Dendritic cell treated with granulocyte-macrophage colony-stimulating factor and Interleukin-4, amounts not matched to agents 40 ng/mL and 50 ng/mL, for 4 days (primary cell): ENCODE measurements around the gene TK2.
"Not testable (repeated sequence)": the region's sequence is repeated elsewhere in the genome, so short reads cannot be mapped to it uniquely, and the experiment has no call there.

Experiments
- H3K27ac Mint-ChIP-seq: one replicate; pipeline ENCODE4 v1.8.0; 2022; ENCODE audit warnings: mild to moderate bottlenecking, mixed read lengths
- H3K27me3 Mint-ChIP-seq: one replicate; pipeline ENCODE4 v1.8.0; 2022; ENCODE audit warnings: mild to moderate bottlenecking, mixed read lengths
- H3K36me3 Mint-ChIP-seq: one replicate; pipeline ENCODE4 v1.8.0; 2022; ENCODE audit warnings: low read depth, mixed read lengths
- H3K4me1 Mint-ChIP-seq: one replicate; pipeline ENCODE4 v1.8.0; 2022; ENCODE audit warnings: low read depth, mixed read lengths
- H3K4me3 Mint-ChIP-seq: one replicate; pipeline ENCODE4 v1.8.0; 2022; ENCODE audit warnings: mild to moderate bottlenecking, moderate library complexity, mixed read lengths
- H3K9me3 Mint-ChIP-seq: one replicate; pipeline ENCODE4 v1.8.0; 2022; ENCODE audit warnings: mixed read lengths
- intact Hi-C: fragments of 100-400 bp; cut with micrococcal nuclease; formaldehyde crosslinking; loops from one replicate; pipeline ENCODE4 v1.15.0; 2022

Gene TK2

DNA sequence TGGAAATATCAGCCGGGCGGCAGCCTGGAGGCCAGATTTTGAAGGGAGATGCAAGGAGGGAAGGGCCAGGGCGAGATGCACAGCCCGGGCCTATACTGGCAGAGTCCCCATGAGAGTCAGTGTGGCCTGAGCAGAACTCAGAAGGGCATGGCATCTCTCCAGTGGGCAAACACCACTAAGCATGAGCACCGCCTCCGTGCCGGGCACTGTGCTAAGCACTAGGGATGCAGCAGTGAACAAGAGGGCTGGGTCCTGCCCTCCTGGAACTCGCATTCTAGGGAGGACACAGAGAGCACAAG lies 33.5 kb downstream of the TK2 start:
- H3K36me3 Mint-ChIP-seq = peaks cover 76% of the 10 kb centered on the region
- intact Hi-C loops = loop anchor here (1.0 to 10.0 kb wide), 5 partner anchors 9 to 112 kb away; partner anchors contain the start of gene CKLF
- H3K27me3 Mint-ChIP-seq = no peaks in the 10 kb centered on the region

DNA sequence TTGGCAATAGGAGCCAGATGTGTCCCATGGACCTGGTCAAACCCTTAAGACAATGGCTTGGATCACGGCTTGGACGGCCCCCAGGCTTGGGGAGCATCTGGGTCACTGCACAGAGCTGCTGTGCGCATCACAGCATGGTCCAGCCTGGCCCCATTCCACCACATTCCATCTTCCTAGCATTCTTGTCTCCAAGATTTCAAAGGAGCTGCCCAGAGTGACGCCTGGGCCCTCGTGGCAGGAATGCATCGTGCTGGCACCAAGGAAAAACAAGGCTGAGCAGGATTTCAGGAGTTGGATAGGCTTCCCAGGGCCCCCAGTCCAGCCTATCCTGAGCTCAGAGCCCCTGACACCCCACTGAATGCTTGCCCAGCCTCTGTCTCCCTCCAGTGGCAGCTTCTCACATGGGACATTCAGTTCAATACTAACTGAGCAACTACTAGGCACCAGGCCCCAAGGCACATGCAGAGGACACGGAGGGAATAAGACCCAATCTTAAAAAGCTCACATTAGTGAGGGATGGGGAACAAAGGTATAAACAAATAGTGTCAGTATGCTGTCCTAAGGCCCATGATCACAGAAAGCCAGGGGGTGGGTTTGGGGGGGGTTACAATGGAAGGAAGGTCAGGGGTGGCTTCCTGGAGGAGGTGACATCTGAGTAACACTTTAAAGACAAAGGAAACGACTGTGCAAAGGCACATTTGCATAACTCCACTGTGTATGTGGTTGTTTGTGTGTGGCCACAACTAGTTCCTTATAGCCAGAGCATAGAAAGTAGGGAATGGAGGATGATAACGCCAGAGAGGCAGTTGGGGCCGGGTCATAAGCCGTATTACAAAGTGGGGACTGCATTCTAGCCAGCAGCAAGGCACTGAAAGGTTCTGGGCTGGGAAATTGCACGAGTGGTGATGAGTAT lies 34.1 kb downstream of the TK2 start:
- H3K9me3 Mint-ChIP-seq = no peaks in the 10 kb centered on the region
- H3K4me3 Mint-ChIP-seq = peak overlapping the region; percentile 80
- peak overlapping the region; percentile 100 for H3K27ac Mint-ChIP-seq
- H3K27me3 Mint-ChIP-seq = no peaks in the 10 kb centered on the region
- H3K36me3 Mint-ChIP-seq = peaks cover 82% of the 10 kb centered on the region
- H3K4me1 Mint-ChIP-seq = peaks cover 100% of the 10 kb centered on the region
- intact Hi-C loops = loop anchor here (1.0 to 10.0 kb wide), 5 partner anchors 9 to 111 kb away; partner anchors contain the start of gene CKLF

More for the DNA sequence above, 33.5 kb downstream of the TK2 start:
- Mint-ChIP-seq H3K4me1 (peaks cover 100% of the 10 kb centered on the region), H3K4me3 (peak overlapping the region; percentile 80), H3K27ac (peak overlapping the region; percentile 100), H3K9me3 (no peaks in the 10 kb centered on the region)

DNA sequence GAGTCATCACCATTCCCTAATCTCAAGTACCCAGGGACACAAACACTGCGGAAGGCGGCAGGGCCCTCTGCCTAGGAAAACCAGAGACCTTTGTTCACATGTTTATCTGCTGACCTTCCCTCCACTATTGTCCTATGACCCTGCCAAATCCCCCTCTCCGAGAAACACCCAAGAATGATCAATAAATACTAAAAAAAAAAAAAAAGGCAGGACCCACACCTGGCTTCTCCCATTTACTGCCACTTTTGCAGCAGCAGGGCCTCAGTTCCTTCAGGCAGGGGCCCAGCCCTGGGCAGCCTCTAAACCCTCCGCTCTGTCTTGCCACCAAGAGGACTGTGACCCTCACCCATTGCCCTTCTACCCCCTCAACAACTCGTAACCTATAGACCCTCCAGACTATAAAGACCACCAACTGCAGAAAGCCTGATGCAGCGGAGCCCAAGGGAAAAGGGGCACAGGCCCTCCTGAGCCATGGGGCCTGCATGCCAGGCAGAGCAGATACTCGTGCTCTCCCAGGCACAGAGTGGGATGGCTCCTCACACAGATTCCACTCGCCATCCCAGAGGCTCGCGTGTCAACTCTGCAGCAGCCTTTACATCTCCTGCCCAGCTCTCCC lies 34.8 kb downstream of the TK2 start:
- H3K4me3 Mint-ChIP-seq, H3K27me3 Mint-ChIP-seq, H3K9me3 Mint-ChIP-seq: not testable (repeated sequence)
- H3K27ac Mint-ChIP-seq = peak overlapping the region; percentile 100
- intact Hi-C loops = loop anchor here (5.0 to 10.0 kb wide), 3 partner anchors 33 to 110 kb away; no protein-coding TSS in a partner anchor
- peaks cover 96% of the 10 kb centered on the region for H3K4me1 Mint-ChIP-seq
- peaks cover 89% of the 10 kb centered on the region for H3K36me3 Mint-ChIP-seq

DNA sequence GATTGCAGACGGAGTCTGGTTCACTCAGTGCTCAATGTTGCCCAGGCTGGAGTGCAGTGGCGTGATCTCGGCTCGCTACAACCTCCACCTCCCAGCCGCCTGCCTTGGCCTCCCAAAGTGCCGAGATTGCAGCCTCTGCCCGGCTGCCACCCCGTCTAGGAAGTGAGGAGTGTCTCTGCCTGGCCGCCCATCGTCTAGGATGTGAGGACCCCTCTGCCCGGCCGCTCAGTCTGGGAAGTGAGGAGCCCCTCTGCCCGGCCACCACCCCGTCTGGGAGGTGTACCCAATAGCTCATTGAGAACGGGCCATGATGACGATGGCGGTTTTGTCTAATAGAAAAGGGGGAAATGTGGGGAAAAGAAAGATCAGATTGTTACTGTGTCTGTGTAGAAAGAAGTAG lies 35.5 kb downstream of the TK2 start:
- Mint-ChIP-seq H3K27ac (peak overlapping the region; percentile 100), H3K4me1 (peaks cover 89% of the 10 kb centered on the region)
- intact Hi-C loops = loop anchor here (10.0 kb wide), 1 partner anchor 110 kb away; no protein-coding TSS in a partner anchor

DNA sequence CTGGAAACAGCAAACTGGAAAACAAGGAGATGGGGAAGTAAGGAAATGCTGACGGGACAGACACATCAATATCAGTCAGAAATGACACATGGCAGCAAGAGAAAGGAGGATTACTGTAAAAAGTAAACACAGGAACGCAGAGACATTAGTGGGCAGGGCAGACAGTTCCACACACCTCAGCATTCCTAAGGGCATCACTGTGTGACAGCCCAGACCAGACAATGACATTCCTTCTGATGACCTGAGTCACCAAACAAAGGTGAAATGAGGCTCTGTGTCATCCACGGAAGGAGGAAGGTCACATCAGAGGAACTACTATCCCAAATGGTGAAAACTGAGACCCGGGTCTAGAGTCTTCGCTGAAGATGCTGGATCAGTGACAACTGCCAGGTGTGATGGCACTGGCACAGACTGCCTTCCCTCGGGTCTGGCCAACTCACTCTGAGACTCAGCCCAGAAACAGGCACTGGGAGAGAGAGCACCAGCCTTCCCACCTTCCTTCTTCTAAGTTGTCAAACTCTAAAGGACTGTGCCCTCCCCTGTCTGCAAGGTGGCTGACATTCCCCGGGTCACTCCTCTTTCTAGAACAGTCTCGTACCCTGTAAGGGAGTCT lies 36.7 kb downstream of the TK2 start:
- peaks cover 98% of the 10 kb centered on the region for H3K36me3 Mint-ChIP-seq
- H3K27me3 Mint-ChIP-seq = no peaks in the 10 kb centered on the region
- H3K4me1 Mint-ChIP-seq = peaks cover 86% of the 10 kb centered on the region
- no peaks in the 10 kb centered on the region for H3K9me3 Mint-ChIP-seq
- intact Hi-C loops = loop anchor here (10.0 kb wide), 1 partner anchor 108 kb away; no protein-coding TSS in a partner anchor
- H3K4me3 Mint-ChIP-seq = peak overlapping the region; percentile 4
- peak overlapping the region; percentile 100 for H3K27ac Mint-ChIP-seq

More for the DNA sequence above, 35.5 kb downstream of the TK2 start:
- not testable (repeated sequence) for H3K9me3 Mint-ChIP-seq, H3K4me3 Mint-ChIP-seq, H3K27me3 Mint-ChIP-seq
- H3K36me3 Mint-ChIP-seq = peaks cover 89% of the 10 kb centered on the region

DNA sequence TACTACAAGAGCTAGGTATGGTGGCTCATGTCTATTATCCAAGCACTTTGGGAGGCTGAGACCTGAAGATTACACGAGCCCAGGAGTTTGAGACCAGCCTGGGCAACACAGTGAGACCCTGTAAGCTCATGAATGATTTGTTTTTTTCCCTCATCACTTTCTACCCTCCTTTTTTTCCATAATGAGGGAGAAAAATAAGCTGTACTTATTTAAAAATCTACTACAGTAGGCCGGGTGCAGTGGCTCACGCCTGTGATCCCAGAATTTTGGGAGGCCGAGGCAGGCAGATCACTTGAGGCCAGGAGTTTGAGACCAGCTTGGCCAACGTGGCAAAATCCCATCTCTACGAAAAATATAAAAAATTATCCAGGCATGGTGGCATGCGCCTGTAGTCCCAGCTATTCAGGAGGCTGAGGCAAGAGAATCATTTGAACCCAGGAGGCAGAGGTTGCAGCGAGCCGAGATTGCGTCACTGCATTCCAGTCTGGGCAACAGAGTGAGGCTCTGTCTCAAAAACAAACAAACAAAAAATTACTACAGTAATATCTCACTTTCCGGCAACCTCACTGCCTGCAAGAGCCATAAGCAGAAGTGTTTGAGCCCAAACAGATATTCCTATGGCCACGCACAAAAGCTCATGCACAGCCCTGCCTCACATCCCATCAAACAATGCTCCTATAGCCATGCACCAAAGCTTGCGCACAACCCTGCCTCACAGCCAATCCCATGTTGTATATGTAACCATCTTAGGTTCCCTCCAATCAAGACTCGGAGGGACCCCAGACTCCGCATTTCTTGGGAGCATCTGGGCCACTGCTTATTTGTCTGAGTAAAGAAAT lies 37.4 kb downstream of the TK2 start:
- peaks cover 98% of the 10 kb centered on the region for H3K36me3 Mint-ChIP-seq
- H3K4me1 Mint-ChIP-seq = peaks cover 79% of the 10 kb centered on the region
- no peaks in the 10 kb centered on the region for H3K27me3 Mint-ChIP-seq
- peak overlapping the region; percentile 4 for H3K4me3 Mint-ChIP-seq
- peak overlapping the region; percentile 100 for H3K27ac Mint-ChIP-seq
- H3K9me3 Mint-ChIP-seq = no peaks in the 10 kb centered on the region
- intact Hi-C loops = loop anchor here (10.0 kb wide), 1 partner anchor 108 kb away; no protein-coding TSS in a partner anchor

DNA sequence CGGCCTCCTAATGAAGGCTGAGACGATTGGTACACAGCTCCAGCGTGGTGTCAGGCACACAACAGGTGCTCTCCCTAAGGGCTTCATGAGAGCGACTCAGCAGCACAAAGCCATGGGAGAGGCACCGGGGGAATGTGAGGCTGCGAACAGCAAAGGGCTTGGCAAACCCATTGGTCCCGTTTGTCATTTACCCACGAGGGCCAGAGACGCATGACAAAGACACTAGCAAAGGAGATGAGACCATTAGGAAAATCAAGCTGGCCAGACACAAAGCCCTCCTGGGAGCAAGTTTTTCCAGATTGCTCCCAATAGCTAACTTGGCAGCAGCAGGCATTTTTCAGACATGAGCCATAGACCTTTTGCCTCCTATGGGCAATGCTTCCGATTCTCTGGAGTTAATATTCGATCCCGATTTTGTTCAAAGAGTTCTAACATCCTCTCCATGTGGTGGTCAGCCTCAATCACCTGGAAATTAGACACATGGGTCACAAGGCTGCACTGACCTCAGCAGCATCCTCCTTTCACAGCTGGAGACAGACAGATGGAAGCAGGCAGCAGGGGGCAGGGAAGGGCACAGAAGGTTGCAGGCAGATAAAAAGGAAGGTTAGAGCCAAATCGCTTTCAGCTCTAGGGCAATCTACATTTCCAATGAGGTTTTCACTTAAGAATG lies 38.2 kb downstream of the TK2 start:
- intact Hi-C loops = loop anchor here (10.0 kb wide), 1 partner anchor 107 kb away; no protein-coding TSS in a partner anchor
- H3K36me3 Mint-ChIP-seq = peaks cover 98% of the 10 kb centered on the region
- H3K4me3 Mint-ChIP-seq = no peak overlapping the region
- H3K4me1 Mint-ChIP-seq = peaks cover 72% of the 10 kb centered on the region
- peak overlapping the region; percentile 100 for H3K27ac Mint-ChIP-seq
- H3K27me3 Mint-ChIP-seq = no peaks in the 10 kb centered on the region
- no peaks in the 10 kb centered on the region for H3K9me3 Mint-ChIP-seq

DNA sequence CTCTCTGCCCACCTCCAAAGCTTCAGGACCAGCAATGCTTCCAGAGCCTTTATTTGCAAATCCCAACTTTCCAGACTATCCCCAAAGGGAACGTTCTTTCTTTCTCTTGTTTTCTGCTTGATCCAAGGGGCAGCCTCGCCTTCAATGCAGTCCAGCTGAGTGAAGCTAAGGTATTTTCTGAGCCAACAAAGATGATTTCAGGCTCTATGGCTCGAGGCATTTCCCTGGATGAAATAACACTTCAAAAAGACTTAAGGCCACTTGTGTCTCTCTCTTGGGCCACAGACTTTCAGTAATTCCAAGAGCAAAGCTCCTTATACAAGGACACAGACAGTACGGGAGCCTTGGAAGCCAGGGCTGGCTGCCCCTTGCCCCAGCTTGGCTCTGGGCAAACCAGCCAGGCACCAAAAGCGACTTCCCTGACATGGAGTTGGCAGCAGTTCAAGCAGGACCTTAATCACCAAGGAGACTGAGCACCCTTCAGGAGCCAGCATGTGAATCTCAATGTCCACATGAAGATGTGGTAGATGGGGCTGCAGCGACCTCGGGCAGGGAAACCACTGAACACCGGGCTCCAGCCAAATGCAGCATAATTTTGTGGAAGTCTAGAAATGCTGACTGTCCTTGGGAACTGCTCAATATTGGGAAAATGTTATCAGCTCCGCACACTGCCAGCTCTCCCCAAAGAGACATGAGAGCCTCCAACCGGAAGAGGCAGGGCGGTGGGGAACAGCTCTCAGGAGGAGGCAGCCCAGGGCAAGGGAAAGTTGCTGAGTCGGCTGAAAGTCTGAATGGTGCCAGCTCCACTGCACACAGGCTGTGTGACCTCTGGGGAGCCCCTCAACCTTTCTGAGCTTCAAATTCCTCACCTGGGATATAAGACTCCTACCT lies 39.0 kb downstream of the TK2 start:
- H3K27me3 Mint-ChIP-seq = no peaks in the 10 kb centered on the region

DNA sequence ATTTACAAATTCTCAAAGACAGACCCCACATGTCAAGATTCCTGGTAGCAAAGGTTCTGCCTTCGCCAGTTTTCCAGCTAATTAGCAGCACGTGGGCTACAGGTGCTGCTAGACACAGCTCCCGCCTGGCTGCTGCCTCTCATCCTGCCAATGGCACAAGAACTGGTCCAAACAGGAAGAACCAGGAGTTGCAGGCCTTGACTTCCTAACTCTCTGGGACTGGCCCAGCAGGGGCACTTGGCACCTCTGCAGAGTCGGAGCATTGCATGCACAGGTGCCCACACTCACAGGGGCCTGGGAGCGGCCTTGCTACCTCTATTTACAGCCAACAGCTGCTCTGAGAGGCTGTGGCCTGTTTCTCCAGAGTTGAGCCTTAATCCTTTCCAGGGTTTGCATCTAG lies 39.6 kb downstream of the TK2 start:
- Mint-ChIP-seq H3K9me3 (no peaks in the 10 kb centered on the region), H3K27ac (peak overlapping the region; percentile 100), H3K4me1 (peaks cover 57% of the 10 kb centered on the region), H3K27me3 (no peaks in the 10 kb centered on the region), H3K4me3 (no peak overlapping the region), H3K36me3 (peaks cover 93% of the 10 kb centered on the region)
- intact Hi-C loops = loop anchor here (10.0 kb wide), 1 partner anchor 105 kb away; no protein-coding TSS in a partner anchor

More for the DNA sequence above, 39.0 kb downstream of the TK2 start:
- intact Hi-C loops = loop anchor here (10.0 kb wide), 1 partner anchor 106 kb away; no protein-coding TSS in a partner anchor
- H3K27ac Mint-ChIP-seq = peak overlapping the region; percentile 100
- H3K36me3 Mint-ChIP-seq = peaks cover 99% of the 10 kb centered on the region
- H3K4me3 Mint-ChIP-seq = no peak overlapping the region
- no peaks in the 10 kb centered on the region for H3K9me3 Mint-ChIP-seq
- H3K4me1 Mint-ChIP-seq = peaks cover 64% of the 10 kb centered on the region

DNA sequence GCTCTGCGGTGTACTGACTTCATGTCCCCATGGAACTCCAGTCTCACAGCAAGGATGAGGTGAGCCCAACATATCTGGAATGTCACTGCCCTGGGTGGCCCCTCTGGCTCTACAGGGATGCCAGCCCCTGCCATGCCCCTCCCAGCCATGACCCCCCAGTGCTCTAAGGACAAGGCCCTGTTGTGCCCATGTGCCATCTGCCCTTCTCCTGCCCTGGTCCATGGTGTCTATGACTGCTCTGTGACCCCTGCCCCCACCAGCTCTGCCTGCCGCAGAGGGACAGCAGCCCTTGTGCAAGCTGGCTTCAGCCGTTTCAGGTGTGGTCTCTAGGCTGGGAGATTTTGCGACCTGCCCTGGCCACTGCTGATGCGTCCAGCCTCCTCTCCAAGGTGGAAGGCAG lies 40.3 kb downstream of the TK2 start:
- H3K27ac Mint-ChIP-seq = no peak overlapping the region
- intact Hi-C loops = no loop called here
- H3K4me3 Mint-ChIP-seq = no peak overlapping the region
- H3K9me3 Mint-ChIP-seq = no peaks in the 10 kb centered on the region
- H3K4me1 Mint-ChIP-seq = peaks cover 50% of the 10 kb centered on the region
- peaks cover 86% of the 10 kb centered on the region for H3K36me3 Mint-ChIP-seq
- H3K27me3 Mint-ChIP-seq = no peaks in the 10 kb centered on the region

DNA sequence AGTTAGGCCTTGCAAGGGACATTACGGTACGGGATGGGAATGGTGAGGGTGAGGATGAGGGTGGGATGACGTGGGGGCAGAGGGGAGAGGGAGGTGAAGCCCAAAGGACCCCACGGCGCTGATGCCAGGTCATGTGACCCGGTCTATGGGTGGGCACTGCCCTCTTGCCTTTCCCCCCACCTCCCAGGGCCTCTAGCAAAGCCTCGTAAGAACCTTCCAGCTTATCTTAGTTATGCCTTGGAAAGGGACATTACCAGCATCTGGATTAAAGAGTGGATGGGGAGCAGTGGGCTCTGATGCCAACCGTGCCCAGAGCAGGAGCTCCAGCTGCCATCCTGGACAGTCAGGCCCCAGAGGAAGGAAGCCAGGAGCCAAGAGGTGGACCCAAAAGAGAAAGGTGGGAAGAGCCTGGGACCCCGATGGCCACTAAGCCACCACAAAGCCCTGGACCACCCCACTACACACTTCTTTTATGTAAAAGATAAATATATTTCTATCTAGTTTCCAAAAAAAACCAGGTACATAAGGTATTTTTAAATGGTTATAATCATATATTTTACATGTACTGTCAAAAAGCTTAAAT lies 40.9 kb downstream of the TK2 start:
- Mint-ChIP-seq H3K27ac (peak overlapping the region; percentile 55), H3K36me3 (peaks cover 80% of the 10 kb centered on the region), H3K27me3 (no peaks in the 10 kb centered on the region), H3K4me1 (peaks cover 48% of the 10 kb centered on the region), H3K9me3 (no peaks in the 10 kb centered on the region), H3K4me3 (no peak overlapping the region)
- intact Hi-C loops = no loop called here
